HEK293 (cell line): ENCODE data around the gene PYGM.

ENCODE experiments used
- CTCF ChIA-PET: fragments of 350-600 bp; formaldehyde crosslinking; extraction: SDS; loops from one replicate; lab custom pipeline; 2021; ENCODE audit warnings: antibody characterized with exemption; lab: Yijun Ruan, JAX
- POLR2A ChIA-PET: fragments of 300-600 bp; formaldehyde crosslinking; extraction: SDS; loops from one replicate; lab custom pipeline; 2020; ENCODE audit warnings: antibody characterized with exemption, inconsistent platforms; lab: Yijun Ruan, JAX
- H3K27ac ChIP-seq: fragments of 200-500 bp; sonication (Bioruptor generic); 2 replicates; pipeline ENCODE4 v1.5.1; 2014; ENCODE audit warnings: low read depth, low read length, control low read depth, inconsistent platforms; ENCODE audit errors: extremely low read depth
- H3K36me3 ChIP-seq, 2 experiments: fragments of 200-500 bp in 1 of 2; sonication (Bioruptor generic) in 1 of 2; 1 replicate in 1 of 2; 2 replicates in 1 of 2; pipeline ENCODE4 v1.5.1; 2014 to 2017; ENCODE audit warnings: inconsistent platforms in 2 of 2, low read length in 2 of 2; ENCODE audit not compliant: control insufficient read depth in 2 of 2, insufficient read depth in 1 of 2
- H3K4me1 ChIP-seq: fragments of 200-500 bp; sonication (Bioruptor generic); 2 replicates; pipeline ENCODE4 v1.5.1; 2014; ENCODE audit warnings: mild to moderate bottlenecking, low read length, inconsistent platforms; ENCODE audit not compliant: control insufficient read depth, insufficient read depth
- H3K4me3 ChIP-seq: 2 replicates; pipeline ENCODE4 v1.5.1; 2011; ENCODE audit warnings: low read depth, mild to moderate bottlenecking, control low read depth, low read length, moderate library complexity
- H3K9me3 ChIP-seq: fragments of 200-500 bp; sonication (Bioruptor generic); 2 replicates; pipeline ENCODE4 v1.5.1; 2014; ENCODE audit warnings: low read depth, low read length, inconsistent platforms; ENCODE audit not compliant: control insufficient read depth, insufficient read depth
- PRDM1 ChIP-seq: fragments of 450-650 bp; formaldehyde crosslinking; IDR thresholded peaks from 2 replicates; pipeline ENCODE4; 2016; ENCODE audit warnings: missing biosample characterization, missing genetic modification characterization
- SCRT1 ChIP-seq: fragments of 450-650 bp; formaldehyde crosslinking; IDR thresholded peaks from 2 replicates; pipeline ENCODE4 v1.5.1; 2016; ENCODE audit warnings: missing biosample characterization, missing genetic modification characterization, borderline replicate concordance
- ZFP69B ChIP-seq: fragments of 450-650 bp; formaldehyde crosslinking; IDR thresholded peaks from 2 replicates; pipeline ENCODE4 v1.5.1; 2016; ENCODE audit warnings: missing biosample characterization, missing genetic modification characterization
- ZNF169 ChIP-seq: fragments of 450-650 bp; formaldehyde crosslinking; IDR thresholded peaks from 2 replicates; pipeline ENCODE4 v1.5.1; 2016; ENCODE audit warnings: missing biosample characterization, missing genetic modification characterization
- ZNF335 ChIP-seq: fragments of 450-650 bp; formaldehyde crosslinking; conservative IDR thresholded peaks from 2 replicates; pipeline ENCODE4 v1.5.1; 2016; ENCODE audit warnings: missing biosample characterization, missing genetic modification characterization
- ZNF473 ChIP-seq: fragments of 450-650 bp; formaldehyde crosslinking; IDR thresholded peaks from 2 replicates; pipeline ENCODE4 v1.5.1; 2017; ENCODE audit warnings: missing biosample characterization, missing genetic modification characterization
- ZNF670 ChIP-seq: fragments of 450-650 bp; formaldehyde crosslinking; IDR thresholded peaks from 2 replicates; pipeline ENCODE4 v1.5.1; 2016; ENCODE audit warnings: missing biosample characterization, missing genetic modification characterization, low read depth
- ZNF830 ChIP-seq: fragments of 450-650 bp; IDR thresholded peaks from 2 replicates; pipeline ENCODE4 v1.5.0; 2018; ENCODE audit warnings: missing biosample characterization, missing genetic modification characterization, low read depth, mild to moderate bottlenecking, moderate library complexity
- TF ChIP-seq, protein P1 (sequence below): fragments of 450-650 bp; formaldehyde crosslinking; IDR thresholded peaks from 2 replicates; pipeline ENCODE4 v1.5.1; 2016; ENCODE audit warnings: missing biosample characterization, missing genetic modification characterization, borderline replicate concordance
- TF ChIP-seq, protein P2 (sequence below): fragments of 450-650 bp; formaldehyde crosslinking; IDR thresholded peaks from 2 replicates; pipeline ENCODE4 v1.5.1; 2016; ENCODE audit warnings: missing biosample characterization, missing genetic modification characterization
- TF ChIP-seq, protein P3 (sequence below): fragments of 450-650 bp; IDR thresholded peaks from 2 replicates; pipeline ENCODE4 v1.5.1; 2018; ENCODE audit warnings: missing biosample characterization, missing genetic modification characterization
- TF ChIP-seq, protein P4 (sequence below): fragments of 450-650 bp; formaldehyde crosslinking; IDR thresholded peaks from 2 replicates; pipeline ENCODE4 v1.5.1; 2016; ENCODE audit warnings: missing biosample characterization, missing genetic modification characterization

Gene PYGM

DNA sequence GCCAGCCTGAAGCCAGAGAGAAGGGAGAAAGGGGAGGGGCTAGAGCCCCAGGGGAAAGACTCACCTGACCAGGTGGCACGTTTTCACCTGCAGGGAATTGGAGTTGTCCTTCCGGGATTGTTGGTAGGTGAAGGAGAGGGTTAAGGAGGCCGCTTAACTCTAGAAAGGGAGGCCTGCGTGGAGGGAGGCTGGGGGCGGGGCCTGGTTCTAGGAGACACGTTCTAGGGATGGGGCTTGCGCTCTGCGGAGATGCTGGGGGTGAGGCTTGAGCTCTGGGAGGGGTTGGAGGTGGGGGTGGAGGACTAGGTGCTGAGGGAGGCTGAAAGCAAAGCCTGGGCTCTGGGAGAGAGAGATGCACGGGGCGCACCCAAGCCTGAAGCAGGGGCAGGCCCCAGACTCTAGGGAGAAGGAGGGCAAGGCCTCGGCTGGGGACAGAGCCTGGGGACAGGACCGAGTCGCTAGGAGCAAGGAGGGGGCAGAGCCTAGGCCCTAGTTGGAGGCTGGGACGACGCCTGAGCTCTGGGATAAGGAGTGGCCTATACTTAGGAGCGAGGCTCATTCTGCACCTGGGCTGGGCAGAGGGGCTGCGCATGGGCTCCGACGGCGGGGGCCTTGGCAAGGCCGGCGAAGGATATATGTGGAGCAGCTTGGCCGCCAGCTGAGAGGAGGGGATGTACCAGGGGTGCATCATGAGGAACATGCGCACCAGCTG is 18.2 kb downstream of the PYGM start (continued):
- TF ChIP-seq, protein P1, sequence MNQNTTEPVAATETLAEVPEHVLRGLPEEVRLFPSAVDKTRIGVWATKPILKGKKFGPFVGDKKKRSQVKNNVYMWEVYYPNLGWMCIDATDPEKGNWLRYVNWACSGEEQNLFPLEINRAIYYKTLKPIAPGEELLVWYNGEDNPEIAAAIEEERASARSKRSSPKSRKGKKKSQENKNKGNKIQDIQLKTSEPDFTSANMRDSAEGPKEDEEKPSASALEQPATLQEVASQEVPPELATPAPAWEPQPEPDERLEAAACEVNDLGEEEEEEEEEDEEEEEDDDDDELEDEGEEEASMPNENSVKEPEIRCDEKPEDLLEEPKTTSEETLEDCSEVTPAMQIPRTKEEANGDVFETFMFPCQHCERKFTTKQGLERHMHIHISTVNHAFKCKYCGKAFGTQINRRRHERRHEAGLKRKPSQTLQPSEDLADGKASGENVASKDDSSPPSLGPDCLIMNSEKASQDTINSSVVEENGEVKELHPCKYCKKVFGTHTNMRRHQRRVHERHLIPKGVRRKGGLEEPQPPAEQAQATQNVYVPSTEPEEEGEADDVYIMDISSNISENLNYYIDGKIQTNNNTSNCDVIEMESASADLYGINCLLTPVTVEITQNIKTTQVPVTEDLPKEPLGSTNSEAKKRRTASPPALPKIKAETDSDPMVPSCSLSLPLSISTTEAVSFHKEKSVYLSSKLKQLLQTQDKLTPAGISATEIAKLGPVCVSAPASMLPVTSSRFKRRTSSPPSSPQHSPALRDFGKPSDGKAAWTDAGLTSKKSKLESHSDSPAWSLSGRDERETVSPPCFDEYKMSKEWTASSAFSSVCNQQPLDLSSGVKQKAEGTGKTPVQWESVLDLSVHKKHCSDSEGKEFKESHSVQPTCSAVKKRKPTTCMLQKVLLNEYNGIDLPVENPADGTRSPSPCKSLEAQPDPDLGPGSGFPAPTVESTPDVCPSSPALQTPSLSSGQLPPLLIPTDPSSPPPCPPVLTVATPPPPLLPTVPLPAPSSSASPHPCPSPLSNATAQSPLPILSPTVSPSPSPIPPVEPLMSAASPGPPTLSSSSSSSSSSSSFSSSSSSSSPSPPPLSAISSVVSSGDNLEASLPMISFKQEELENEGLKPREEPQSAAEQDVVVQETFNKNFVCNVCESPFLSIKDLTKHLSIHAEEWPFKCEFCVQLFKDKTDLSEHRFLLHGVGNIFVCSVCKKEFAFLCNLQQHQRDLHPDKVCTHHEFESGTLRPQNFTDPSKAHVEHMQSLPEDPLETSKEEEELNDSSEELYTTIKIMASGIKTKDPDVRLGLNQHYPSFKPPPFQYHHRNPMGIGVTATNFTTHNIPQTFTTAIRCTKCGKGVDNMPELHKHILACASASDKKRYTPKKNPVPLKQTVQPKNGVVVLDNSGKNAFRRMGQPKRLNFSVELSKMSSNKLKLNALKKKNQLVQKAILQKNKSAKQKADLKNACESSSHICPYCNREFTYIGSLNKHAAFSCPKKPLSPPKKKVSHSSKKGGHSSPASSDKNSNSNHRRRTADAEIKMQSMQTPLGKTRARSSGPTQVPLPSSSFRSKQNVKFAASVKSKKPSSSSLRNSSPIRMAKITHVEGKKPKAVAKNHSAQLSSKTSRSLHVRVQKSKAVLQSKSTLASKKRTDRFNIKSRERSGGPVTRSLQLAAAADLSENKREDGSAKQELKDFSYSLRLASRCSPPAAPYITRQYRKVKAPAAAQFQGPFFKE (tag by site-specific recombination) = no peak
- TF ChIP-seq, protein P2, sequence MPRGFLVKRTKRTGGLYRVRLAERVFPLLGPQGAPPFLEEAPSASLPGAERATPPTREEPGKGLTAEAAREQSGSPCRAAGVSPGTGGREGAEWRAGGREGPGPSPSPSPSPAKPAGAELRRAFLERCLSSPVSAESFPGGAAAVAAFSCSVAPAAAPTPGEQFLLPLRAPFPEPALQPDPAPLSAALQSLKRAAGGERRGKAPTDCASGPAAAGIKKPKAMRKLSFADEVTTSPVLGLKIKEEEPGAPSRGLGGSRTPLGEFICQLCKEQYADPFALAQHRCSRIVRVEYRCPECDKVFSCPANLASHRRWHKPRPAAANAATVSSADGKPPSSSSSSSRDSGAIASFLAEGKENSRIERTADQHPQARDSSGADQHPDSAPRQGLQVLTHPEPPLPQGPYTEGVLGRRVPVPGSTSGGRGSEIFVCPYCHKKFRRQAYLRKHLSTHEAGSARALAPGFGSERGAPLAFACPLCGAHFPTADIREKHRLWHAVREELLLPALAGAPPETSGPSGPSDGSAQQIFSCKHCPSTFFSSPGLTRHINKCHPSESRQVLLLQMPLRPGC (tag by site-specific recombination) = no peak
- no peak for TF ChIP-seq ZNF169
- TF ChIP-seq, protein P3, sequence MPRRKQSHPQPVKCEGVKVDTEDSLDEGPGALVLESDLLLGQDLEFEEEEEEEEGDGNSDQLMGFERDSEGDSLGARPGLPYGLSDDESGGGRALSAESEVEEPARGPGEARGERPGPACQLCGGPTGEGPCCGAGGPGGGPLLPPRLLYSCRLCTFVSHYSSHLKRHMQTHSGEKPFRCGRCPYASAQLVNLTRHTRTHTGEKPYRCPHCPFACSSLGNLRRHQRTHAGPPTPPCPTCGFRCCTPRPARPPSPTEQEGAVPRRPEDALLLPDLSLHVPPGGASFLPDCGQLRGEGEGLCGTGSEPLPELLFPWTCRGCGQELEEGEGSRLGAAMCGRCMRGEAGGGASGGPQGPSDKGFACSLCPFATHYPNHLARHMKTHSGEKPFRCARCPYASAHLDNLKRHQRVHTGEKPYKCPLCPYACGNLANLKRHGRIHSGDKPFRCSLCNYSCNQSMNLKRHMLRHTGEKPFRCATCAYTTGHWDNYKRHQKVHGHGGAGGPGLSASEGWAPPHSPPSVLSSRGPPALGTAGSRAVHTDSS (tag by site-specific recombination) = no peak
- no peak for TF ChIP-seq ZNF335 (tag by site-specific recombination)
- no peak for TF ChIP-seq ZNF670 (tag by site-specific recombination)
- TF ChIP-seq, all 188 proteins: peak for 0

DNA sequence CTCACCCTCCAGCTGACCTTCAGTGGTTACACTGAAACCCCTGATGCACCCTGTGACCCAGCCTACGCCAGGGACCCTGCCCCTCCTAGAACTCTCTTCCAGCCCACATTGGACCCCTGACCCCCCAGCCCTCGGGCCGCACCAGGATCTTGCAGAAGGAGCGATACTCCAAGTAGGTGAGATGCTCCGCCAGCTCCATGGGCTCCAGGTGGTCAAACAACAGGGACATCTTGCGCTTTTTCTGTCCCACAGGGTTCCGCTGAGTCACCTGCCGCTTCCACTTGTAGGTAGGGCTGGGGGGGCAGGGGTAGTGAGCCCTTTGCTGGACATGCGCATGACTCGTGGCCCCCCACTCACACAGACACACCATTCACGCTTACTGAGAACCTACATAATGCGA is 19.9 kb downstream of the PYGM start:
- ChIA-PET POLR2A (no interaction called here), CTCF (interaction anchor here (0.6 to 4.6 kb wide), 3 partner anchors 51 to 89 kb away, joined by 3 to 31 read pairs (median 6); no protein-coding TSS in a partner anchor)
- TF ChIP-seq PRDM1 (no peak), SCRT1 (no peak), ZFP69B (tag by site-specific recombination) (no peak), ZNF830 (tag by site-specific recombination) (no peak), ZNF473 (tag by site-specific recombination) (no peak)
- TF ChIP-seq, protein P4, sequence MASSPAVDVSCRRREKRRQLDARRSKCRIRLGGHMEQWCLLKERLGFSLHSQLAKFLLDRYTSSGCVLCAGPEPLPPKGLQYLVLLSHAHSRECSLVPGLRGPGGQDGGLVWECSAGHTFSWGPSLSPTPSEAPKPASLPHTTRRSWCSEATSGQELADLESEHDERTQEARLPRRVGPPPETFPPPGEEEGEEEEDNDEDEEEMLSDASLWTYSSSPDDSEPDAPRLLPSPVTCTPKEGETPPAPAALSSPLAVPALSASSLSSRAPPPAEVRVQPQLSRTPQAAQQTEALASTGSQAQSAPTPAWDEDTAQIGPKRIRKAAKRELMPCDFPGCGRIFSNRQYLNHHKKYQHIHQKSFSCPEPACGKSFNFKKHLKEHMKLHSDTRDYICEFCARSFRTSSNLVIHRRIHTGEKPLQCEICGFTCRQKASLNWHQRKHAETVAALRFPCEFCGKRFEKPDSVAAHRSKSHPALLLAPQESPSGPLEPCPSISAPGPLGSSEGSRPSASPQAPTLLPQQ (tag by site-specific recombination) = no peak
- Histone ChIP-seq H3K9me3 (no peaks in the 10 kb centered on the region), H3K4me1 (no peaks in the 10 kb centered on the region), H3K36me3 (no peaks in the 10 kb centered on the region), H3K27ac (no peak overlapping the region), H3K4me3 (no peak overlapping the region)
